ENCODE measurements around the gene TIMM29. TPM values are rescaled to one million over a fixed set of nuclear protein-coding genes. Genes with fewer than 3 reads are reported as not detected.

TIMM29 gene
- total RNA-seq, 2 donors from 2014 or later = 20.0 to 26.8 TPM

- Mint-ChIP-seq H3K36me3 (ENCODE audit: low read depth) (peaks cover 38% of the 10 kb centered on the region), H3K27me3 (ENCODE audit: insufficient read depth) (no peaks in the 10 kb centered on the region), H3K4me1 (no peaks in the 10 kb centered on the region), H3K9me3 (no peaks in the 10 kb centered on the region), H3K4me3 (no peak overlapping the region), H3K27ac (no peak overlapping the region)
- WGBS, 2 experiments (ENCODE audit: insufficient coverage in 1 of 2, insufficient read length in 1 of 2) = 95% methylated on average over 17 to 24 of the region's 24 CpGs
- H3K27me3 ChIP-seq (ENCODE audit: control insufficient read depth, insufficient read depth, low read length, poor library complexity, severe bottlenecking) = no peaks in the 10 kb centered on the region
- no peaks in the 10 kb centered on the region for H3K9me3 ChIP-seq (ENCODE audit: control insufficient read depth, low read length)
- no peak for DNase-seq
- no peak overlapping the region for H3K9ac ChIP-seq (ENCODE audit: extremely low read depth, low read length, poor library complexity, severe bottlenecking)
- H3K4me3 ChIP-seq (ENCODE audit: low read length) = no peak overlapping the region
- no peak for TF ChIP-seq CTCF (conservative IDR thresholded peaks at IDR 0.05)
- peaks cover 37% of the 10 kb centered on the region for H3K36me3 ChIP-seq (ENCODE audit: control insufficient read depth, insufficient read depth, low read length)
- H3K27ac ChIP-seq (ENCODE audit: low read depth, low read length) = no peak overlapping the region
- H3K4me1 ChIP-seq (ENCODE audit: control insufficient read depth, insufficient read depth, low read length) = no peaks in the 10 kb centered on the region
Measured at GRCh38 chr19:10913716-10914340, 14.8 kb upstream of the TIMM29 start.

- Histone ChIP-seq H3K9ac (ENCODE audit: extremely low read depth, low read length, poor library complexity, severe bottlenecking) (no peak overlapping the region), H3K4me3 (ENCODE audit: low read length) (no peak overlapping the region), H3K4me1 (ENCODE audit: control insufficient read depth, insufficient read depth, low read length) (no peaks in the 10 kb centered on the region), H3K27ac (ENCODE audit: low read depth, low read length) (peak overlapping the region; percentile 32), H3K9me3 (ENCODE audit: control insufficient read depth, low read length) (no peaks in the 10 kb centered on the region), H3K36me3 (ENCODE audit: control insufficient read depth, insufficient read depth, low read length) (peaks cover 30% of the 10 kb centered on the region), H3K27me3 (ENCODE audit: control insufficient read depth, insufficient read depth, low read length, poor library complexity, severe bottlenecking) (no peaks in the 10 kb centered on the region)
- H3K4me1 Mint-ChIP-seq = no peaks in the 10 kb centered on the region
- no peak overlapping the region for H3K27ac Mint-ChIP-seq
- WGBS, 2 experiments (ENCODE audit: insufficient coverage in 1 of 2, insufficient read length in 1 of 2) = 93 to 96% methylated on average over 13 to 19 of the region's 19 CpGs
- no peaks in the 10 kb centered on the region for H3K27me3 Mint-ChIP-seq (ENCODE audit: insufficient read depth)
- H3K4me3 Mint-ChIP-seq = no peak overlapping the region
- peaks cover 37% of the 10 kb centered on the region for H3K36me3 Mint-ChIP-seq (ENCODE audit: low read depth)
- no peaks in the 10 kb centered on the region for H3K9me3 Mint-ChIP-seq
- TF ChIP-seq CTCF (conservative IDR thresholded peaks at IDR 0.05) = no peak
- DNase-seq = no peak
Measured at GRCh38 chr19:10915130-10916091, 13.2 kb upstream of the TIMM29 start.

- WGBS, 2 experiments (ENCODE audit: insufficient coverage in 1 of 2, insufficient read length in 1 of 2) = 95 to 98% methylated on average over 5 to 6 of the region's 6 CpGs
Measured at GRCh38 chr19:10916602-10917001, 12.0 kb upstream of the TIMM29 start.

More at GRCh38 chr19:10916602-10917001, 12.0 kb upstream of the TIMM29 start:
- H3K36me3 Mint-ChIP-seq (ENCODE audit: low read depth) = peaks cover 33% of the 10 kb centered on the region
- no peak overlapping the region for H3K27ac Mint-ChIP-seq
- Histone ChIP-seq H3K36me3 (ENCODE audit: control insufficient read depth, insufficient read depth, low read length) (peaks cover 23% of the 10 kb centered on the region), H3K4me3 (ENCODE audit: low read length) (no peak overlapping the region), H3K9me3 (ENCODE audit: control insufficient read depth, low read length) (no peaks in the 10 kb centered on the region), H3K27ac (ENCODE audit: low read depth, low read length) (no peak overlapping the region), H3K27me3 (ENCODE audit: control insufficient read depth, insufficient read depth, low read length, poor library complexity, severe bottlenecking) (no peaks in the 10 kb centered on the region), H3K9ac (ENCODE audit: extremely low read depth, low read length, poor library complexity, severe bottlenecking) (no peak overlapping the region), H3K4me1 (ENCODE audit: control insufficient read depth, insufficient read depth, low read length) (no peaks in the 10 kb centered on the region)
- H3K4me3 Mint-ChIP-seq = no peak overlapping the region
- no peak for DNase-seq
- H3K27me3 Mint-ChIP-seq (ENCODE audit: insufficient read depth) = no peaks in the 10 kb centered on the region
- no peaks in the 10 kb centered on the region for H3K4me1 Mint-ChIP-seq
- TF ChIP-seq CTCF (conservative IDR thresholded peaks at IDR 0.05) = no peak
- H3K9me3 Mint-ChIP-seq = no peaks in the 10 kb centered on the region

All from endodermal cell (in vitro differentiated cells).